ENCODE measurements around the gene POLR3K. TPM values are rescaled to one million over a fixed set of nuclear protein-coding genes. Genes with fewer than 3 reads are reported as not detected.
"Not testable (repeated sequence)": the region's sequence is repeated elsewhere in the genome, so short reads cannot be mapped to it uniquely, and the experiment has no call there.

Gene POLR3K
- total RNA-seq, 1 donor from 2014 or later = 12.8 TPM

- Histone ChIP-seq H3K4me3 (peak overlapping the region; percentile 72 to 87), H3K36me3 (peaks cover 0 to 31% of the 10 kb centered on the region in 2 donors), H3K4me1 (peaks cover 20% of the 10 kb centered on the region), H3K27me3 (no peaks in the 10 kb centered on the region), H3K27ac (peak overlapping the region; percentile 70), H3K9me3 (no peaks in the 10 kb centered on the region)
- DNase-seq (ENCODE audit: extremely low spot score in 2 of 2) = no peak
- no peak for TF ChIP-seq CTCF (IDR thresholded peaks at IDR 0.05)
- no peak for TF ChIP-seq POLR2A (IDR thresholded peaks at IDR 0.05)
- no peak for TF ChIP-seq POLR2AphosphoS5 (IDR thresholded peaks at IDR 0.05; ENCODE audit: insufficient read depth in 1 of 2, low read depth in 1 of 2)
- intact Hi-C loops (cut with DNase I) = no loop called here
These were observed 801 bp upstream of the POLR3K start for GRCh38 chr16:54237-54581.

DNA sequence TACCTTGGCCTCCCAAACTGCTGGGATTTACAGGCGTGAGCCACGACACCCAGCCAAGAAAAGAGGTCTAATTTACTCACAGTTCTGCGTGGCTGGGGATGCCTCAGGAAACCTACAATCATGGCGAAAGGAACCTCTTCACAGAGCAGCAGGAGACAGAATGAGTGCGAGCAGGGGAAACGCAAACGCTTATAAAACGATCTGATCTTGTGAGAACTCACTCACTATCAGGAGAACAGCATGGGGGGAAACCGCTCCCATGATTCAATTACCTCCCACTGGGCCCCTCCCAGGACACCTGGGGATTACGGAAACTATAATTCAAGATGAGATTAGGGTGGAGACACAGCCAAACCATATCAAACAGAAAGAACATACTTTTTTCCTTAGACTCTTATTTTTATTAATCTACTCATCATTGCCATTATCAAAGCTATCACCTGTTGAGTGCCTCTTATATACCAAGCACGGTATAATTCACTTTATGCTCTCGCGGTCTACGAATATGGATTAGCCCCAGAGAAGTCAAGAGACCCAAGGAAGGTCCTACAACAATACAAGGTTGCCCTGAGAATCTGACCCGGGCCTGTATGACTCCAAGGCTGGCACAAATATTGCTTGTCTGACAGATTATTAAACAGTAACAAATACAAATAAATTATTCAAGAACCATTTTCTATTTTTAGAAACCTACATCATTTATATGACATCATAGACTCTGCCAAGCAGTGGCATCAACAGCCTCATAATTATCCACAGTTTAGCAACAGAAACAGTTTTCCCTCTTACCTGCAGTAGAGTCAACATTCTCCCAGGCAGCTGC, 2.4 kb downstream of the POLR3K start:
- Histone ChIP-seq H3K36me3 (peaks cover 0 to 13% of the 10 kb centered on the region in 2 donors), H3K27me3 (no peaks in the 10 kb centered on the region), H3K9me3 (no peaks in the 10 kb centered on the region), H3K4me1 (peaks cover 20% of the 10 kb centered on the region), H3K27ac (no peak overlapping the region), H3K4me3 (no peak overlapping the region)
- TF ChIP-seq POLR2AphosphoS5 (IDR thresholded peaks at IDR 0.05; ENCODE audit: insufficient read depth in 1 of 2, low read depth in 1 of 2) (no peak), POLR2A (IDR thresholded peaks at IDR 0.05) (no peak), CTCF (IDR thresholded peaks at IDR 0.05) (no peak)
- intact Hi-C loops (cut with DNase I) = no loop called here
- no peak for DNase-seq (ENCODE audit: extremely low spot score in 2 of 2)

DNA sequence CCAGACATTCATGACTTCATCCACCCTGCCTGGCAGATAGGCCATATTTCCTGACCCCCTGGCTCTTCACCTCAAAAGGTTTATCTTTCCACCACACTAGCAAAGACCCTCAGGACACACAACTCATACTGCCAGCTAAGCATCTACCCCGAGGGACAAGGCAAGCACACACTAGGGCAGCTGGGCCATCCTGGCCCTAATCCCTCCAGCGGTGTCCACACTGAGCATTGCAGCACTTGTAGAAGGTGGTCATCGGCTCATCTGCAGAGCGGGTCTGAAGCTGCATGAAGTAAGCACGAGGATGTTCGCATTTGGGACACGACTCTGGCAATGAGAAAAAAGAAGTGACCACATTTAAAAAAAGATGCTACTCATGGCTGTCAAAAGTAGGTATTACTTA, 6.2 kb downstream of the POLR3K start:
- Histone ChIP-seq H3K4me3 (no peak overlapping the region), H3K9me3 (no peaks in the 10 kb centered on the region), H3K27ac (no peak overlapping the region), H3K4me1 (peaks cover 10% of the 10 kb centered on the region), H3K36me3 (peaks cover 0 to 19% of the 10 kb centered on the region in 2 donors), H3K27me3 (no peaks in the 10 kb centered on the region)
- intact Hi-C loops (cut with DNase I) = no loop called here
- TF ChIP-seq POLR2AphosphoS5 (IDR thresholded peaks at IDR 0.05; ENCODE audit: insufficient read depth in 1 of 2, low read depth in 1 of 2) (no peak), CTCF (IDR thresholded peaks at IDR 0.05) (no peak)
- DNase-seq (ENCODE audit: extremely low spot score in 2 of 2) = no peak

DNA sequence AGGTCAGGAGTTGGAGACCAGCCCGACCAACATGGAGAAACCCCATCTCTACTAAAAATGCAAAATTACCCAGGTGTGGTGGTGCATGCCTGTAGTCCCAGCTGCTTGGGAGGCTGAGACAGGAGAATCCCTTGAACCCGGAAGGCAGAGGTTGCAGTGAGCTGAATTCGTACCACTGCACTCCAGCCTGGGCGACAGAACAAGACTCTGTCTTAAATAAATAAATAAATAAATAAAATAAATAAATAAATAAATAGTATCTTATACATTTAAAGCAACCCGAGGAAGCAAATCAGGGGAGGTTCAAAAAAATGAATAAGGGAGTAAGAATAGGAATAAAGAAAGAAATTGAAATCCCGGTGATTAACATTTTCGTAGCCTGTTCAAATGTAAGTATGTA, 6.9 kb downstream of the POLR3K start:
- DNase-seq (ENCODE audit: extremely low spot score in 2 of 2); intact Hi-C loops (cut with DNase I): not testable (repeated sequence)

DNA sequence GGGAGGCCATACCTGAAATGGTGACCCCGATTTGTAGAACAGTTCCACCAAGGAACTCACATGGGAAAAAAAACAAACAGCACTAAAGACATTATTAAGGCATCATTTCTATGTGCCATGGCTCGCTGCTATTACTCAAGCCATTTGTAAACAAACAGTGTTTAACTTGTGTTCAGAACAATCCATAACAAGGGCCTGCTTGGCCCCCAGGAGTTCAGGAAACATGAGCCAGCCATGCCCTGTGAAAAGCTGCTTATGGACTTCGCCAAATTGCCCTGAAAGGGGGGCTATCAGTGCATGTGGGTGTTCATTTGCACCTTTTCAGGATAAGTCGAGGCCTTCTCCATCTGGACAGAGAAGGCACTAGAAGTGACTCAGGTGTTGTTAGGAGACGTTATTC, 8.0 kb downstream of the POLR3K start:
- Histone ChIP-seq H3K36me3 (peaks cover 0 to 19% of the 10 kb centered on the region in 2 donors), H3K9me3 (no peaks in the 10 kb centered on the region), H3K27ac (no peak overlapping the region), H3K4me3 (no peak overlapping the region), H3K4me1 (no peaks in the 10 kb centered on the region), H3K27me3 (no peaks in the 10 kb centered on the region)
- DNase-seq (ENCODE audit: extremely low spot score in 2 of 2) = no peak
- intact Hi-C loops (cut with DNase I) = no loop called here
- TF ChIP-seq CTCF (IDR thresholded peaks at IDR 0.05) = no peak
- no peak for TF ChIP-seq POLR2AphosphoS5 (IDR thresholded peaks at IDR 0.05; ENCODE audit: insufficient read depth in 1 of 2, low read depth in 1 of 2)
- no peak for TF ChIP-seq POLR2A (IDR thresholded peaks at IDR 0.05)

More for the DNA sequence above, 6.9 kb downstream of the POLR3K start:
- not testable (repeated sequence) for H3K27me3 ChIP-seq, H3K9me3 ChIP-seq, H3K27ac ChIP-seq, H3K4me1 ChIP-seq, H3K4me3 ChIP-seq
- peaks cover 0 to 19% of the 10 kb centered on the region in 2 donors for H3K36me3 ChIP-seq

Data from vagina (tissue), 2 donors.